ENCODE data around the gene STXBP5. TPM values are rescaled to one million over a fixed set of nuclear protein-coding genes. Genes with fewer than 3 reads are reported as not detected.
A peak's percentile ranks its signal among the peaks of the same experiment; 100 is the strongest.

The STXBP5 gene
- total RNA-seq, 6 experiments from 2014 or later = 29.5 to 36.2 (median 32.1) TPM

- no peaks in the 10 kb centered on the region for H3K9me3 Mint-ChIP-seq
- no peak overlapping the region for H3K4me3 Mint-ChIP-seq
- TF ChIP-seq, protein P1, sequence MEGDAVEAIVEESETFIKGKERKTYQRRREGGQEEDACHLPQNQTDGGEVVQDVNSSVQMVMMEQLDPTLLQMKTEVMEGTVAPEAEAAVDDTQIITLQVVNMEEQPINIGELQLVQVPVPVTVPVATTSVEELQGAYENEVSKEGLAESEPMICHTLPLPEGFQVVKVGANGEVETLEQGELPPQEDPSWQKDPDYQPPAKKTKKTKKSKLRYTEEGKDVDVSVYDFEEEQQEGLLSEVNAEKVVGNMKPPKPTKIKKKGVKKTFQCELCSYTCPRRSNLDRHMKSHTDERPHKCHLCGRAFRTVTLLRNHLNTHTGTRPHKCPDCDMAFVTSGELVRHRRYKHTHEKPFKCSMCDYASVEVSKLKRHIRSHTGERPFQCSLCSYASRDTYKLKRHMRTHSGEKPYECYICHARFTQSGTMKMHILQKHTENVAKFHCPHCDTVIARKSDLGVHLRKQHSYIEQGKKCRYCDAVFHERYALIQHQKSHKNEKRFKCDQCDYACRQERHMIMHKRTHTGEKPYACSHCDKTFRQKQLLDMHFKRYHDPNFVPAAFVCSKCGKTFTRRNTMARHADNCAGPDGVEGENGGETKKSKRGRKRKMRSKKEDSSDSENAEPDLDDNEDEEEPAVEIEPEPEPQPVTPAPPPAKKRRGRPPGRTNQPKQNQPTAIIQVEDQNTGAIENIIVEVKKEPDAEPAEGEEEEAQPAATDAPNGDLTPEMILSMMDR (IDR thresholded peaks at IDR 0.05) = peak; percentile 80
- peaks cover 23% of the 10 kb centered on the region for H3K36me3 Mint-ChIP-seq (ENCODE audit: low read depth)
- no peaks in the 10 kb centered on the region for H3K27me3 Mint-ChIP-seq (ENCODE audit: insufficient read depth)
- peak overlapping the region; percentile 53; the same call in 1 of the 2 replicates for H3K27ac Mint-ChIP-seq
- peak; percentile 43 for DNase-seq
- H3K4me1 Mint-ChIP-seq (ENCODE audit: low read depth) = peaks cover 50% of the 10 kb centered on the region
Measured at GRCh38 chr6:147222160-147222838, 18.1 kb downstream of the STXBP5 start.

DNA sequence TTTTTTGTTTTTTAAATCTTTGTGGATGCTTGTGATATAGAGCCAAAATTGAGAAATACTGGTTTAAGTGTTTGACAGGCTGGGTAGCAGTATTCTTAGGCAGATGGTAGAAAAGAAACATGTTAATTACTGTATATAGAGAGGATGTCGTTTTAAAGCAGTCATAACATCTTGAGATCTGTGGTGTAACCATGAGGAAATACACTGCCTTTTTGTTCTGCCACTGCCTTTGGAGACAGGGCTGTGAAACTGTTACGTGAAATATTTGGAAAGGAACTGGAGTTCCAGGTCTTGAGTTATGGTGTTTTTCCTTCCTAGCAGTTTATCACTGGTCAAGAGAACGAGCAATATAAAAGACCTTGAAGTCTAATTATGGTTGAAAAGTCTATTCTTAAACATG, 19.5 kb downstream of the STXBP5 start:
- DNase-seq = no peak
- TF ChIP-seq, protein P1 (IDR thresholded peaks at IDR 0.05) = no peak
- no peaks in the 10 kb centered on the region for H3K27me3 Mint-ChIP-seq (ENCODE audit: insufficient read depth)
- no peaks in the 10 kb centered on the region for H3K9me3 Mint-ChIP-seq
- no peak overlapping the region for H3K4me3 Mint-ChIP-seq
- peaks cover 61% of the 10 kb centered on the region for H3K4me1 Mint-ChIP-seq (ENCODE audit: low read depth)
- peak overlapping the region; percentile 1; the same call in 1 of the 2 replicates for H3K27ac Mint-ChIP-seq
- peaks cover 24% of the 10 kb centered on the region for H3K36me3 Mint-ChIP-seq (ENCODE audit: low read depth)

DNA sequence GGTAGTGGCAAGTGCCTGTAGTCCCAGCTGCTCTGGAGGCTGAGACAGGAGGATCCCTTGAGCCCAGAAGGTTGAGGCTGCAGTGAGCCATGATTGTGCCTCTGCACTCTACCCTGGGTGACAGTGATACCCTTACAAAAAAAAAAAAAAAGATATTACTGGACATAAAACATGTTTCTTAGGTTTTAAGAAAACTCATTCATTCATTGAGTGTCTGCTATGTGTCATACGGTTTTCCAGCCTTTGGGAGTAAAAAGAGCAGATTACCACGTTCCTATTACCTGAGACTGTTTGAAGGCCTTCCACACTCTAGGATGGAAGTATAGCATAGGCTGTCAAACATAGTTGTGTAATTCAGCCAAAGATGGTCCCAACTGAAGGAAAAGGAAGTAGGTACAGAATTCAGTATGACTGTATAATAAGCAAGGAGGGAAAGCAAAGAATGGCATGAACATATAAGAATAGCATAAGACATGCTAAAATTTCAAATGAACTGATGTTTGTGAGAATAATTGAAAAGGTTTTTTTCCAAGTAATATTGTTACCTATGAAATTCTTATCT, 22.0 kb downstream of the STXBP5 start:
- no peak overlapping the region for H3K27ac Mint-ChIP-seq

DNA sequence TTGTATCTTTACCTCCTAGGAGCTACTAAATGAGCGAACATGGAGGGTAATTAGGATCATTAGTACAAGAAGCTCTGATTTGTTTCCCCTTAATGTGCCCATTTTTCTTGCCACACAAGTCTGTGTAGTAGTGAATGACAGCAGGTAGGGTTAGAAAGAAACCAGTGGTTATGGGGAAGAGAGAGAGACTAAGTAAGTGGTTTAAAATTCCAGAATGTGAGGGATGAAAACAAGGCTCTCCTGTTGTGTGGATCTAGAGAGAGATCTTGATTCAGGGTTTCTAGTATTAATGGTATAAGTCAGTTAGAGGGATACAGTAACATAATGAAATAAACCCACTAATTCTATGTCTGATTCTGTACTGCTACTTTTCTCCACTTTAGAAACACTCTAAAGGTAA, 22.7 kb downstream of the STXBP5 start:
- H3K9me3 Mint-ChIP-seq = no peaks in the 10 kb centered on the region
- peak overlapping the region; percentile 0; the same call in 1 of the 2 replicates for H3K27ac Mint-ChIP-seq
- H3K4me3 Mint-ChIP-seq = no peak overlapping the region

More for the DNA sequence above, 22.0 kb downstream of the STXBP5 start:
- Mint-ChIP-seq H3K36me3 (ENCODE audit: low read depth) (peaks cover 13% of the 10 kb centered on the region), H3K9me3 (no peaks in the 10 kb centered on the region), H3K4me1 (ENCODE audit: low read depth) (peaks cover 37% of the 10 kb centered on the region), H3K27me3 (ENCODE audit: insufficient read depth) (no peaks in the 10 kb centered on the region), H3K4me3 (no peak overlapping the region)
- no peak for DNase-seq
- TF ChIP-seq, protein P1 (IDR thresholded peaks at IDR 0.05) = no peak

DNA sequence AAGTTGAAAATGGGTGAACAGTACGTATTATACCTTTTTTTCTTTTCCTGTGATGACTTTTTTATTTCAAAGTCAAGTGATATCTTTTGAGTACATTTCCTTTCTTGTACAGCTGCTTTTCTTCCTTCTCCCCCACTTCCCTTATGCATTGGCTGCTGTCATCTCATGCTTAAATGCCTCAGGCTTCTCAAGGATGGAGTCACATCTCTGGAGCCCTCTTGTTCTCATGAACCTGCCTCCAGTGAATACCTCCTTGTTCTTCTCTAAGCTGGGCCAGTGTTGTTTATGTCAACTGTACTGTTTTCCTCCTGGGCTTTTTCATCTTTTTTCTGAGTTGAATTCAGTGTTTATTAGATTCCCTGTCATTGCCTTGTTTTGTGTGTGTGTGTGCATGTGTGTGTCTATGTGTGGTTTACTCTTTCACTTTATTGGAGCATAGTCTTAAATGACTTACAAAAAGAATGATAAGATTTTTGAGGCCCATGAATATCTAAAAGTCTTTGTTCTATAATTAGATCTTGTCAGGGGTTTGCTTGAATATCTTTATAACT, 23.6 kb downstream of the STXBP5 start:
- H3K27ac Mint-ChIP-seq = peak overlapping the region; percentile 0
- no peak for DNase-seq
- H3K27me3 Mint-ChIP-seq (ENCODE audit: insufficient read depth) = no peaks in the 10 kb centered on the region
- TF ChIP-seq, protein P1 (IDR thresholded peaks at IDR 0.05) = no peak
- H3K4me3 Mint-ChIP-seq = no peak overlapping the region; the same call in 1 of the 2 replicates
- peaks cover 13% of the 10 kb centered on the region for H3K36me3 Mint-ChIP-seq (ENCODE audit: low read depth)
- H3K9me3 Mint-ChIP-seq = no peaks in the 10 kb centered on the region
- peaks cover 22% of the 10 kb centered on the region for H3K4me1 Mint-ChIP-seq (ENCODE audit: low read depth)

More for the DNA sequence above, 22.7 kb downstream of the STXBP5 start:
- TF ChIP-seq, protein P1 (IDR thresholded peaks at IDR 0.05) = no peak
- H3K36me3 Mint-ChIP-seq (ENCODE audit: low read depth) = peaks cover 13% of the 10 kb centered on the region
- H3K27me3 Mint-ChIP-seq (ENCODE audit: insufficient read depth) = no peaks in the 10 kb centered on the region
- peaks cover 31% of the 10 kb centered on the region for H3K4me1 Mint-ChIP-seq (ENCODE audit: low read depth)
- DNase-seq = no peak

Data from HFFc6 (cell line).